Urothelium cell line (cell line): ENCODE results near the gene PROC.
A peak's percentile ranks its signal among the peaks of the same experiment; 100 is the strongest.

Experiments used
- DNase-seq: peaks from one replicate; pipeline ENCODE4 v3.0.0; 2011; ENCODE audit warnings: low spot score, mixed read lengths
- FAIRE-seq: peaks from 2 replicates; lab custom pipeline; 2011; peaks lifted over from hg19 to GRCh38; lab: Jason Lieb, UNC

The PROC gene

DNA sequence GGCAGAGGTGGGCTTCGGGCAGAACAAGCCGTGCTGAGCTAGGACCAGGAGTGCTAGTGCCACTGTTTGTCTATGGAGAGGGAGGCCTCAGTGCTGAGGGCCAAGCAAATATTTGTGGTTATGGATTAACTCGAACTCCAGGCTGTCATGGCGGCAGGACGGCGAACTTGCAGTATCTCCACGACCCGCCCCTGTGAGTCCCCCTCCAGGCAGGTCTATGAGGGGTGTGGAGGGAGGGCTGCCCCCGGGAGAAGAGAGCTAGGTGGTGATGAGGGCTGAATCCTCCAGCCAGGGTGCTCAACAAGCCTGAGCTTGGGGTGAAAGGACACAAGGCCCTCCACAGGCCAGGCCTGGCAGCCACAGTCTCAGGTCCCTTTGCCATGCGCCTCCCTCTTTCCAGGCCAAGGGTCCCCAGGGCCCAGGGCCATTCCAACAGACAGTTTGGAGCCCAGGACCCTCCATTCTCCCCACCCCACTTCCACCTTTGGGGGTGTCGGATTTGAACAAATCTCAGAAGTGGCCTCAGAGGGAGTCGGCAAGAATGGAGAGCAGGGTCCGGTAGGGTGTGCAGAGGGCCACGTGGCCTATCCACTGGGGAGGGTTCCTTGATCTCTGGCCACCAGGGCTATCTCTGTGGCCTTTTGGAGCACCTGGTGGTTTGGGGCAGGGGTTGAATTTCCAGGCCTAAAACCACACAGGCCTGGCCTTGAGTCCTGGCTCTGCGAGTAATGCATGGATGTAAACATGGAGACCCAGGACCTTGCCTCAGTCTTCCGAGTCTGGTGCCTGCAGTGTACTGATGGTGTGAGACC, at the start of gene PROC:
PROC (plus strand) TSS at position 128 of the 812 bp plus-strand sequence. CDS start 1,516 bp downstream, outside the sequence.
- FAIRE-seq = no peak
- DNase-seq = no peak

DNA sequence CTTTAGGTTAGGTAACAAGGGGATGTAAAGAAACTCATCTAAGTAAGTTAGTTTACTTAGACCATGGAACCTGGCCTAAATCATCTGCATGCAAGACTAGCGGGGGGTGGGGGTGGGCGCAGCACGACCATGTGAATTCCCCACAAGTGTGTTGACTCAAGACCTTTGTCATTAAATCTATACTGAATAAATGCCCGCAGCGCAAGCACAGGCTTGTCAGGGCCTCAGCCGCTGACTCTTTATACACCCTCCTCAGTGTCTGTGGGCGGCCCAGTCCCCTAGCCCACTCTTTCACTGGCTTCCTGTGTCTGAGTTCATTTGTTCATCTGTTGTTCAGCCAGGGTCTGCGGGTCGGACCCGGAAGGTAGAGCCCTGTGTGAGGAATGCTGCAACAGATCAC, 48.2 kb upstream of the PROC start:
- FAIRE-seq (no peak), DNase-seq (no peak)

- DNase-seq (no peak), FAIRE-seq (no peak)
Observed at GRCh38 chr2:127371037-127371436, 47.2 kb upstream of the PROC start.

DNA sequence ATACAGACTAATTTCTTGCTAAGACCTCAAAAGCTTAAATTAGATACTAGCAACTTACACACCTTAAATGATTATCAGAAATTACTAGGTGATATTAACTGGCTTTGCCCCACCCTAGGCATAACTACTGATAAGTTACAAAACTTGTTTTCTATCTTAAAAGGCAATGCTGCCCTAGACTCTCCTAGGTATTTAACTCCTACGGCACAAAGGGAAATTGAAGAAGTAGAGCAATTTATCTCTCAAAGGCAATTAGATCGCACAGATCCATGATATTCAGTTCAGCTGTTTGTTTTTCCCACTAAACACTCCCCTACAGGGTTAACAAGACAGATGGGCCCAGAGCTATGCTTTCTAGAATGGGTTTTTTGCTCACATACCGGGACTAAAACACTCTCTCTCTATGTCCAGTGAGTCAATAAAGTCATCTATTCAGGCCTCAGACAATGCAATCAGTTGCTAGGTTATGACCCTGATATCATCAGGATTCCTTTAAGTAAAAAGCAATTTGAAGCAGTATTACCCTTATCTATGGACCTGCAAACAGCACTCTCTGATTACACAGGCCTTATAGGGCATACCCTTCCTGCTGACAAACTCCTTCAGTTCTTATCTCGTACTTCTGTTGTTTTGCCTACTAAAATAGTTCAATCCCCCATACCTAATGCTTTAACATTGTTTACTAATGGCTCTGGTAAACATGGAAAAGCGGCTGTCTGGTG, 44.7 kb upstream of the PROC start:
- no peak for FAIRE-seq
- DNase-seq = no peak

DNA sequence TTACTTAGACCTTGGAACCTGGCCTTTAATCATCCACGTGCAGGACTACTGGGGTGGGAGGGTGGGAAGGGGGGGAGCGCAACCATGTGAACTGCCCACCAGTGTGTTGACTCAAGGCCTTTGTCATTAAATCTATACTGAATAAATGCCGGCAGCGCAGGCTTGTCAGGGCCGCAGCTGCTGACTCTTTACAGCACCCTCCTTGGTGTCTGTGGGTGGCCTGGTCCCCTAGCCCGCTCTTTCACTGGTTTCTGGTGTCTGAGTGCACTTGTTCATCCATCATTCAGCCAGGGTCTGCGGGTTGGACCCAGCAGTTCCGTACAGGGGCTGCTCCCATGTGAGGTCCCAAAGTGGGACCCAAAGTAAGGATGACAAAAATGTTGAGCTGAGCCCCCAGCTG, 42.0 kb upstream of the PROC start:
- no peak for FAIRE-seq

GRCh38 chr2:127377262-127377661, 41.0 kb upstream of the PROC start:
- FAIRE-seq = no peak
- no peak for DNase-seq

More for the DNA sequence above, 42.0 kb upstream of the PROC start:
- DNase-seq = no peak

DNA sequence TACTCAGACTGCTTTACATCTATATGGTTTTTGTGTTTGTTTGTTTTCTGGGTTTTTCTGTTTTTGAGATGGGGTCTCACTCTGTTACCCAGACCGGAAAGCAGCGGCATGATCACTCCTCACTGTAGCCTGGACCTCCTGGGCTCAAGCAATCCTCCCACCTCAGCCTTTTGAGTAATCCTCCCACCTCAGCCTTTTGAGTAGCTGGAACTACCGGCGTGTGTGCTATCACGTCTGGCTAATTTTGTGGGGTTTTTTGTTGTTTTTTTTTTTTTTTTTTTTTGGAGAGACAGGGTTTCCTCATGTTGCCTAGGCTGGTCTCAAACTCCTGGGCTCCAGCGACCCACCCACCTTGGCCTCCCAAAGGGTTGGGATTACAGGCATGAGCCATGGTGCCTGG, 39.5 kb upstream of the PROC start:
- DNase-seq (no peak), FAIRE-seq (peak; percentile 66)

GRCh38 chr2:127379712-127380355, 38.4 kb upstream of the PROC start:
- FAIRE-seq (no peak), DNase-seq (no peak)

GRCh38 chr2:127381762-127382161, 36.5 kb upstream of the PROC start:
- FAIRE-seq (no peak), DNase-seq (no peak)

DNA sequence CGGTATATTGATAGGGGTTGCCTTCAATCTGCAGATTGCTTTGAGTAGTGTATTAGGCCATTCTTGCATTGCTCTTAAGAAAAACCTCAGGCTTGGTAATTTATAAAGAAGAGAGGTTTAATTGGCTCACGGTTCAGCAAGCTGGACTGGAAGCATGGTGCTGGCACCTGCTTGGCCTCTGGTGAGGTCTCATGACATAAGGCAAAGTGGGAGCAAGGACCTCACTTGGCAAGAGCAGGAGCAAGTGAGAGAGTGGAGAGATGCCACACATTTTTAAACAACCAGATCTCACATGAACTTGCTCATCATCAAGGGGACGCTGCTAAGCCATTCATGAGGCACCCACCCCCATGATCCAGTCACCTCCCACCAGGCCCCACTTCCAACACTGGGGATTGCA, 35.4 kb upstream of the PROC start:
- no peak for DNase-seq
- no peak for FAIRE-seq

DNA sequence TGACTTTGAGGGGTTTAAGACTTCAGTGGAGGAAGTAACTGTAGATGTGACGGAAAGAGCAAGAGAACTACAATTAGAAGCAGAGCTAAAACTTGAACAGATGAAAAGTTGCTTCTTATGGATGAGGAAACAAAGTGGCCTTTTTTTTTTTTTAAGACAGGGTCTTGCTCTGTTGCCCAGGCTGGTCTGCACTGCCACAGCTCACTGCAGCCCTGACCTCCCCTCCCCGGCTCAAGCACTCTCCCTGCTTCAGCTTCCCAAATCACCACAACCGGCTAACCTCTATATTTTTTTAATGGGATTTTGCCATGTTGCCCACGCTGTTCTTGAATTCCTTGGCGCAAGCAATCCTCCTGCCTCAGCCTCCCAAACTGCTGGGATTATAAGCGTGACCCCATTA, 33.7 kb upstream of the PROC start:
- FAIRE-seq (no peak), DNase-seq (no peak)

DNA sequence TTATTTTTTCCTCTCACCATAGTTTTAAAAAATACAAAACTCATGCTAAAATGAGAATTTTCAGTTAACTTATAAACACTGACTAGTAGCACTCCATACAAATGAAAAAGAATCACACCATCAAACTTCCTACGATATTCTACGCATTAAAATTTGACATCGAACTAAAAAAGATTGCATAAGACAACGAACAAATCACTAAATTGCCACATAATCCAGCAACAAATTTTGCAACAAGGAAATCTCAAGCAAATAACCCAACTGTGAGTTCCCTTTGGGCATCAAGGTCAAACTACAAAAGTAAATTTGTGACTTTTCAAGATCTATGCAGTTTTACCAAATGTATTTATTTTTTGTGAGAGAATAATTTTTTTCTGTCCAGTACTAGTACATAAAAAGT, 32.0 kb upstream of the PROC start:
- DNase-seq = no peak
- no peak for FAIRE-seq

- peak; percentile 91 for FAIRE-seq
- peak; percentile 93 for DNase-seq
Observed at GRCh38 chr2:127386764-127387654, 31.2 kb upstream of the PROC start.

DNA sequence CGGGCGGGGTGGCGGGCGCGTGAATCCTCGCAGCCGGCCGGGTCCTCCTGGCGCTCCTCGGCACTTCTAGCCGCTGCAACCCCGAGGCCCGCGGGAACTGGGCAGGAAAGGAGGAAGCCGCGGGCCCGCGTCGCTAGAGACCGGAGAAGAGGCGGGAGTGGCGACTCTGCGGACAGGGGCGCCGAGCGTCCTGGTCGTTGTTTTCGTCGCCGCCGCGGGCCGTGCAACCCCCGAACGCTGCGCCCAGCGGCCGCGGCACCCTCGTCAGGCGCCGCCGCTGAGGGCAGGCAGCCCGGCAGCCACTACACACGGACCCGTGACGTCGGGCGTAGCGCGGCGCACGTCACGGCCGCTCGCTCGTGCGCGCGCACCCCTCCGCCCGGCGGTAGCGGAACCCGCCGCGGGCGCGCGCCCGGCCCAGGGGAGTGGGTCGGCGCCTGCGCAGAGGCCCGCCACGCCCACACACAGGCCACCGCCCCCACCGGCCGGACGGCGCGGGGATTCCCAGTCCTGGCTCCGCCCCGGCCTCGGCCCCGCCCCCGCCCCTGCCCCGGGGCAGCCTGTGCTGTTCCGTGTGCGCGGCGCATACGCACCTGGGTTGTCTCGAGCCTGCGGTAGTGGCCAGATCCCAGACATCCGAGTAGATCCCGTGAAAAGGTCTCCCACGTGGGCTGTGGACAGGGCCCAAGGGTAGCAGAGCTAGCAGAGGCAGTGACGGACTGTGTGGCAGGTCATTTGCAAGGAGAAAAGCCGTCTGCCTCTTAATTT, 30.4 kb upstream of the PROC start, which contains the start of gene MAP3K2:
MAP3K2 (minus strand) TSS at position 321 of the 768 bp plus-strand sequence. CDS start 44,846 bp downstream, outside the sequence.
- peak; percentile 100 for DNase-seq
- peak; percentile 92 for FAIRE-seq

- FAIRE-seq (peak; percentile 65), DNase-seq (no peak)
Observed at GRCh38 chr2:127388423-127389164, 29.6 kb upstream of the PROC start.

DNA sequence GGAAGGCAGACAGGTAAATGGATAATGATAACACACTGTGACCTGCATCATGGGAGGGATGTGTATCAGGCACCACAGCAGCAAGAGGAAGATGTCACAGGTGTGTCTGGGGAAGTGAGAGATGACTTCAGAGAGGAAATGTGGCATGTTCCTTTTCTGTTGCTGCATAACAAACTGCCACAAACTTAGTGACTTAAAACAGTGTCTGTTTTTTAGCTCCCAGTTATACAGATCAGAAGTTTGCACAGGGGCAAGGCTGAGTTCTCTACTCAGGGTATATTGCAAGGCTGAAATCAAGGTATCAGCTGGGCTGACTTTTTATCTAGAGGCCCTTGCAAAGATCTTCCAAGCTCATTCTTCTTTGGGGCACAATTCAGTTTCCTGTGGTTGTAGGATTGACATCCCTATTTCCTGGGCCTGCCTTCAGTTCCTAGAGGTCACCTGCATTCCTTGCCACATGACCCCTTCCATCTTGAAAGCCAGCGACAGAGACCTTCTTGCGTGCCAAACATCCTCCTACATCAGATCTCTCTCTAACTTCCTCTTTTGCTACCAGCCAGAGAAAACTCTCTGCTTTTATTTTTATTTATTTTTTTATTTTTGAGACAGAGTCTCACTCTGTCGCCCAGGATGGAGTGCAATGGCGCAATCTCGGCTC, 28.3 kb upstream of the PROC start:
- FAIRE-seq (no peak), DNase-seq (no peak)

- FAIRE-seq = no peak
- no peak for DNase-seq
Observed at GRCh38 chr2:127392133-127392827, 25.9 kb upstream of the PROC start.
